Measurements from ENCODE around the gene PARVG.

GRCh38 chr22:44225091-44225689, 44.5 kb downstream of the PARVG start:
- TF ChIP-seq CTCF (conservative IDR thresholded peaks at IDR 0.05 in 1 of 2, IDR thresholded peaks at IDR 0.05 in 1 of 2; ENCODE audit: extremely low read depth in 1 of 2, insufficient read depth in 1 of 2, low read depth in 1 of 2, low read length in 2 of 2) (no peak), EZH2 (IDR thresholded peaks at IDR 0.05; ENCODE audit: borderline replicate concordance, low read length) (no peak)

Data from mammary epithelial cell (primary cell).